Hepatocyte (in vitro differentiated cells): Measurements from ENCODE around the gene LMAN2L.

Source experiments
- EZH2 ChIP-seq: fragments of 200-600 bp; sonication (generic); IDR thresholded peaks from 2 replicates; pipeline ENCODE4 v1.6.1; 2016; ENCODE audit warnings: antibody characterized with exemption, mild to moderate bottlenecking, borderline replicate concordance
- TF ChIP-seq, protein P1 (sequence below): fragments of 200-600 bp; sonication (generic); IDR thresholded peaks from 2 replicates; pipeline ENCODE4 v1.5.1; 2016; ENCODE audit warnings: antibody characterized with exemption, mild to moderate bottlenecking; ENCODE audit not compliant: poor library complexity

DNA sequence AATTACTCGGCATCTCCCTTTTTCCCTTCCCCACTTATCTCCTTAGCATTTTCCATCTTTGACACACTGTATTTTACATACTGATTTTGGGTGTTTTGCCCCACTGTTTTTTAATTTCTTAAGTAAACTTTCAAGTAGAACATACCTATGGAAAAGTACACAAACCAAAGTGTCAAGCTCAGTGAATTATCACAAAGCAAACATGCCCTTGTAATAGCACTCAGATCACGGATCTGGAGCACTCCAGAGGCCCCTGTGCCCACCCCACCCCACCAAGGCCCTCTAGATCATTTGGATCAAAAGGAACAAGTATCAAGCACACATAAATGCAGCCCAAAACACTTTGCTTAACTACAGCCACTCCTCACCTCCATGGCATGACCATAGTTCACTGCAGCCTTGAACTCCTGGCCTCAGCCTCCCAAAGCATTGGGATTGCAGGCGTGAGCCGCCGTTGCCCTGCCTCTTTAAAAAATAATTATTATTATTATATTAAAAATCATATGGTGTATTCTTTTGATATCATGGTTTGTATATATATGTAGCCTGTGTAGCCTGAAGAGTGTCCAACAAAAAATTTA lies 59.2 kb downstream of the LMAN2L start:
- TF ChIP-seq, protein P1, sequence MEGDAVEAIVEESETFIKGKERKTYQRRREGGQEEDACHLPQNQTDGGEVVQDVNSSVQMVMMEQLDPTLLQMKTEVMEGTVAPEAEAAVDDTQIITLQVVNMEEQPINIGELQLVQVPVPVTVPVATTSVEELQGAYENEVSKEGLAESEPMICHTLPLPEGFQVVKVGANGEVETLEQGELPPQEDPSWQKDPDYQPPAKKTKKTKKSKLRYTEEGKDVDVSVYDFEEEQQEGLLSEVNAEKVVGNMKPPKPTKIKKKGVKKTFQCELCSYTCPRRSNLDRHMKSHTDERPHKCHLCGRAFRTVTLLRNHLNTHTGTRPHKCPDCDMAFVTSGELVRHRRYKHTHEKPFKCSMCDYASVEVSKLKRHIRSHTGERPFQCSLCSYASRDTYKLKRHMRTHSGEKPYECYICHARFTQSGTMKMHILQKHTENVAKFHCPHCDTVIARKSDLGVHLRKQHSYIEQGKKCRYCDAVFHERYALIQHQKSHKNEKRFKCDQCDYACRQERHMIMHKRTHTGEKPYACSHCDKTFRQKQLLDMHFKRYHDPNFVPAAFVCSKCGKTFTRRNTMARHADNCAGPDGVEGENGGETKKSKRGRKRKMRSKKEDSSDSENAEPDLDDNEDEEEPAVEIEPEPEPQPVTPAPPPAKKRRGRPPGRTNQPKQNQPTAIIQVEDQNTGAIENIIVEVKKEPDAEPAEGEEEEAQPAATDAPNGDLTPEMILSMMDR: no peak
- no peak for TF ChIP-seq EZH2
